Ramos (cell line): ENCODE data around the gene TRPV4.

ENCODE experiments used
- in situ Hi-C: fragments of 300-500 bp; cut with MboI; formaldehyde crosslinking; loops from one replicate; pipeline ENCODE4 v1.14.3; 2022; ENCODE audit warnings: low sequenced_read_pairs; ENCODE audit not compliant: unreplicated experiment

Gene TRPV4

DNA sequence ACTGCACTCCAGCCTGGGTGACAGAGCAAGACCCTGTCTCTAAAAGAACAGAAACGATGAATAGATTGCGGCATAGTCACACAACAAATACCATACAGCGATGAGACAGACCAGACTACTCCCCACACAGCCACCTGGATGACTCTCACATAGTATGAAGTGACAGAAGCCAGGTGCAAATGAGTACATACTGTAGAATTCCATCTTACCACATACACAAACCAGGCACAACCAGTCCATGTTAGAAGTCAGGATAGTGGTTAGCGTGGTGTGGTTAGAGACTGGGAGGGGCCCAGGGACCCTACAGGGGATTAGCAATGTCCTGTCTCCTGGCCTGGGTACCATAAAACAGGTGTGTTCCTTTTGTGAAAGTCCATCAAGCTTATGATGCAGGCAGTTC lies 65.7 kb downstream of the TRPV4 start:
- in situ Hi-C loops = no loop called here

DNA sequence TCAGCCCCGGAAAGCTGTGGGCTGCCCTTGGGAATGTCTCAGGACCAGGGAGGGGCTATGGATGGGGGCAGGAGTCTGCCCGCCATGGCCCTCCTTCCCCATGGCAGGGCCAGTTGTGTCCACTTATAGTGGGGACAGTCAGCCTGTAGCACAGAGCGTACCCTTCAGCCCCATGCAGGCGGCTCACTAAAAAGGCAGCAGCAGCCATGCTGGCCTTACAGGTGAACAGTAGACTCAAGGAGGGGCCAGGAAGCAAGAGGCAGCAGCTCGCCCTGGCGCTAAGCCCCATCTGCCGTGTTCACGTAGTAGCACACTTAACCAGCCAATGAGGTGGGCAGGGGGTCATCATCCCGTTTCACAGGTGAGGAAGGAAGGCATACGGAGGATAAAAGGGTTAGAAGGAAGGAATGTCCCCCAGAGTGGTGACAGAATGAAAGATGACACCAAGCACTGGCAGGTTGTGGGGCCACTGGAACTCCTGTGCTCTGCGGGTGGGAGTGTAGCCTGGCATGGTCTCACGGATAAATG lies 66.9 kb downstream of the TRPV4 start:
- in situ Hi-C loops = no loop called here

DNA sequence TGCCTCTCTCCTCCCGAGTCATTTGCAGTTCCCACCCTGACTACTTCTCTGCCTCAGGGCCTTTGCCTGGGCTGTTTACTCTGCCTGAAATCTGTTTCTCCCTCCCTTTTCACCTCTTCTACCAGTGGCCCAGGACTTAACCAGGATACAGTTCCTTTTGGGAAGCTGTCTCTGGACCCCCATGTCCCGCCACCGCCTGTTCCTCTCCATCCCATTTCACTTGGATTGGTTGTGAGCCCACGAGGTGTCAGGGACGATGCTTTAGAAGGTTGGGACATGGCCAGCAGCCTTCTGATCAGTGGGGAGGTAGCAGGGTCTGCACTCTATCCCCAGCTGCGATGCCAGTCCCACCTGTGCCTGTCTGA lies 67.8 kb downstream of the TRPV4 start:
- in situ Hi-C loops = no loop called here

DNA sequence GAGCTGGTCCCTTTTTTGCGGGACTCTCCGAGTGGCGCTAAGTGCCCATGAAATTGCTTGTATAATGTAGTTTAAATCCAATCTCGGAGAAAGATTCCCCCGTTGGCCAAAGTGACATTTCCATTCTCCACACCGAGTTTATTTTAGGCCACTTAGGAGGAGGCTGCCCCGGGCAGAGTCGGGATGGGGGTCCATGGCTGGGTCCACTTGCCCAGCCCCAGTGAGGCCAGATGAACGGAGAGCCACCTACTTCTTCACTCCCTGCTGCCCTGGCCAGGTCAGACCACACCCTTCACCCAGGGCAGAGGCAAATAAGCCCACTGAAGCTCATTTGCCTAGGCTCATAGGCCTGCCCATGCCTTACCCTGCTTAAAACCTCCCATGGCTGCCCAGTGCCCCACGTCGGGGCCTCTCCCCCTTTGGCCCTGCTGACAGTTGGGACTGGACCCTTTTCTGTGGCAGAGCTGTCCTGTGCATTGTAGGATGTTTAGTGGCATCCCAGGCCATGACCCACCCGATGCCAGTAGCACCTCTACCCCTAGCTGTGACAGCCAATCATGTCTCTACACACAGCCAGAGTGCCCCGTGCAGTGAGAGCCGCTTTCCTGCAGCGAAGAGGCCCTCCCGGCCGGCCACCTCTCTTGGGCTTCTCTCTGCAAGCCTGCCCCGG lies 68.3 kb downstream of the TRPV4 start:
- in situ Hi-C loops = no loop called here

DNA sequence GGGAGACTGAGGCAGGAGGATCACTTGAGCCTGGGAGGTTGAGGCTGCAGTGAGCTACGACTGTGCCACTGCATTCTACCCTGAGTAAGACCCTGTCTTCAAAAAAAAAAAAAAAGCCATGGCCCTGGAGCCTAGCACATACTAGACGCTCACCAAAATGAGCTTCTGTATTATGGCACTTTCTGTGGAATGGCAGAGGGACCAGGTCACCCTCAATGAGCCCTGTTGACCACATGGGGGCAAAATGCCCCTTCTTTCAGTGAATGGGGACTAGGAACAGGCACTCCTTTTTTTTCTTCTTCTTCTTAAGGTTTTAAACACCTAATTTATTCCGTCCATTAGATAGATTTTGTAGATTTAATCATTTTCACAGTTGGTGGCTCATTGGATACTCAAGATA lies 69.1 kb downstream of the TRPV4 start:
- in situ Hi-C loops = no loop called here

DNA sequence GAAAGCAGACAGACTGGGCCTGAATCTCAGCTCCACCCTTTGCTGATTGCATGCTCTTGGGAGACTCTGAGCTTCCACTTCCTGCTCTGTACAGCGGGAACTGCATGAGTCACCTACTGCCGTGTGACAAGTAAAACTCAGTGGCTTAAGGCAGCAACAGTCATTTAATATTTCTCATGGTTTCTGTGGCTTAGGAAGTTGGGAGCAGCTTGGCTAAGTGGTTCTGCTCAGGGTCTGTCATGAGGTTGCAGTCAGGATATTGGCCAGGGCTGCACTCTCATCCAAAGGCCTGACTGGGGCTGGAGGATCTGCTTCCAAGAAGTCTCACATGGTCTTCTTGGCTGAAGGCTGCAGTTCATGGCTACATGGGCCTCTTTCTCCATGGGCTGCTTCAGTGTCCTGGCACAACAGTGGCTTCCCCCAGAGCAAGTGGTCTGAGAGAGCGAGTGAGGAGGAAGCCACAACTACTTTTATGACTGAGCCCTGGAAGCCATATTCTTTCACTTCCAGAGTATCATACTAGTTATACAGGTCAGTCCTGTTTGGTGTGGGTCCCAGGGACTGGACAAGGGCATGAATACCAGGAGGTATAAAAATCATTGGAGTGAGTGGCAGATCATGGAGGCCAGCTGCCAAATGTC lies 69.9 kb downstream of the TRPV4 start:
- in situ Hi-C loops = no loop called here

DNA sequence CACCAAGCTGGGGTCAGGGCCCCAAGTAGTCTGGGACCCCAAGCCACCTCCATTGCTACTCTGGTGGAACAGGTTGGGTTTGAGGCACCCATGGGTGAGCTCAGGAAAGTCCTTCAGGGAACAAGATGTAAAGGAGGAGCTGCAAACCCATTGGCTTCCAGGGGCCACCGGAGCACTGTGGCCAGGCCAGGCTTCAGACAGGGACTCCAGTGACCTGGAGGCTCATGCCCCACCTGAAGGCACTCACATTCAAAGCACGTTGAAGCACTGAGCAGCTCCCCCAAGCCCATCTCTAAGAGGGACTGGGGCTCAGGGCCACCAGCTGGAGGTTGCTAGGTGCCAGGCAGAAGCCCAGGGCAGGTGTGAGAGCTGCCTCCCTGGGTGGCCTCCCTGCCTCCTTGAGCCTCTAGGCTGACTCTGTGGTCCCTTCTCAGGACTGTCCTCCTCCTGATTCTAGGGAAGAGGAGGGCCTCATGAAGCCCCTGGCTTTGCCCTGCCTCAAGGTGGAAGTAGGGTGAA lies 70.5 kb downstream of the TRPV4 start:
- in situ Hi-C loops = no loop called here

DNA sequence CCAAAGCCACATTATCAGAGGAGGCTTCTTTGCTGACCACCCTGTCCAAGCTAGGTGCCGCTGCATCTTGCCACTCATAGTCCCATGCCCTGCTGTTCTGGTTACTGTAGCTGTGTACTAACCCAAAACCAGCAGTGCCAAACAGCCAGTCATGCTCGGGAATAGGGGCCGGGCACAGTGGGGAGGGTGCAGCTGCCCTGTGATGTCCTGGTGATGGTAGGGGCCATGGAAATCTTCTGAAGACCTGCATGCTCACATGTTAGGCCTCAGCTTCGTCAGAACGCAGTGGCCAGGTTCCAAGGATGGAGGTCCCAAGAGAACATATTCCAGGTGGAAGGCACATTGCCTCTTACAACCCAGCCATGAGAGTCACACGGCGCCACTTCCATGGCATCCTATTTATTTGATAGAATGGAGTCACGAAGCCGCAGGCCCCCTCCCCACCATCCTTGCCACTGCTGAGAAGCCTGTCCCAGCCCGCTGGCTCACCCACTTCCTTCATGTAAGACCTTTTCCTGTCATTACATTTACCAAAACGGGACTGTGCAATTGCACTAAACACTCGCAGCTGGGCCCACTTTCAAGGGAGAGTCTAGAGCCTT lies 71.0 kb downstream of the TRPV4 start:
- in situ Hi-C loops = no loop called here

DNA sequence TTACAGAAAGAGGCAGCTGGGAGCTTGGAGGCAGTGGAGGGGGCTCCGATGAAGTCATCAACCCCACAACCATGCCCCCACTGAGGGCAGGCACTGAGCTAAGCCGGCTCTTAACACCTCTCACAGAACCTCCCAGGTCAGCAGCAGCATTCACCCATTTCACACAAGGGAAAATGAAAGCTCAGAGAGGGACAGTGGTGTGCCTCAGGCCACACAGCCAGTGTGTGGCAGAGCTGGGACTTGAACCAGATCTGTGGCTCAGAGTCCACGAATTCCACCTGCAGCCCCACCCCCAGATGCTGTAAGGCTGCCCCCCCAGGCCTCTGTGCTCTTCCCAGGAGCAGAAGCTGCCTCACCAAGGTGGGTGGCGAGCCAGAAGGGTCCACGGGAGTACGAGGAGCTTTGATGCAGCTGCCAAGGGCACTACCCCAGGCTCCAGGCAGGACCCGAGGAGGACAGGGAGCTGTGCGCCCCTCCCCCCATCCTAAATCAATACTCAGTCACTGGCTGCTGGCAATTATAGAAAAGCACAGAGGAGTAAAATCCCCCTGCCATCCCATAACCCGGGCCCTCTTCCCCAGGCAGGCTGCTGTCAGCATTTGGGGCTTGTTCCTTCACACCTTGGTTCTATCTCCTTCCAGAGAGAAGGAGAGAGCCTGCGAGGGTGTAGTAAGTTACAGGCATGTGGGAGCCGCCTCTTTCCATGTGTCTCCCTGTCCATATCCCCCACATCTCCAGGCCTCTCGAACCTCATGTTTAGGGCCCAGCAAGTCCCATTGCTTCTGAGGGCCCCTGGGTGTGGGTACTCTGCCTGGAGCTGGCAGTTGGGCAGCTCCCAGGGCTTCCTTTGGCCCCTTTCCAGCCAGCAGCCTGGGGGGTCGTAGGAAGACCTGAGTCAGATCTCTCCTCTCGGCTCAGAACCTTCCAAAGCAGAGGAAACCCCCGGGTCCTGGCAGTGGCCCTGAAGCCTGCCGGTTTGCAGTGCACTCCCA lies 72.0 kb downstream of the TRPV4 start:
- in situ Hi-C loops = no loop called here

DNA sequence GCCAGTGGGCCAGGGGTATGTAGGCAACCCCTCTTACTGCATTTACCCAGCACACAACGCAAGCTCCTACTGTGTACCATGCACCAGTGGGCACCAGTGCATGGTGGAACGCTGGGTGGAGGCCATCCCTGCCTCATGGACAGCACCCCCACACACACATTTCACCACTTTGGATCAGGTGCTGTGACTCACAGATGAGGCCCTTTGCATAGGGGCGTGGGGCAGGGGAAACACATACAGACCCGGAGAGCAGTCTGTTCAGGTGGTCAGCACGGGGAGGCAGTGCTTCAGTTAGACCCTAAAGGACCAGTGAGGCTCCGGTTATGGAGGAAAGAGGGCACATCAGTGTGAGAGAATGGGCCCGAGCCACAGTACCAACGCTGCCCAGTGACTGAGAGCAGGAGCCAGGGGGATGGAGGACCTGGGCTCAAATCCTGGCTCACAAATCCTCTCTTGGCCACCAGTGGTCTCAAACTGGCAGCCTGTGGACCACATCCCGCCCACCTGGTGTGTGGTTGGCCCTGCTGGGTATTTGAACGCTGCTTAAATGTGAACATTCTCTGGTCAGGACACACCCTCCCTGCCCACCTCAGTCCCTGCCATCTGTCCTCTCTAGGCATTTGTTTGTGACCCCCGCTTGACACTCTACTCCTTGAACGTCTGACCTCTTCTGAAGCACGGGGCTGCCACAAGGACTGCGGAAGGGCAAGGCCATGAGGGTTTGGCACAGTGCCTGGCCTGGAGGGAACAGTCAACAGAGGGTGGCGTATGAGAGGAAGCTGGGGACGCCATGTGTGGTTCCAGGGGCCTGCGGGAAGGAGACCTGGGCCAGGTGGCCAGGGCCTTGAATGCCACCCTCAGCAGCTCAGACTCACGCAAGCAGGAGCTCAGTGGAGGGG lies 72.9 kb downstream of the TRPV4 start:
- in situ Hi-C loops = no loop called here

DNA sequence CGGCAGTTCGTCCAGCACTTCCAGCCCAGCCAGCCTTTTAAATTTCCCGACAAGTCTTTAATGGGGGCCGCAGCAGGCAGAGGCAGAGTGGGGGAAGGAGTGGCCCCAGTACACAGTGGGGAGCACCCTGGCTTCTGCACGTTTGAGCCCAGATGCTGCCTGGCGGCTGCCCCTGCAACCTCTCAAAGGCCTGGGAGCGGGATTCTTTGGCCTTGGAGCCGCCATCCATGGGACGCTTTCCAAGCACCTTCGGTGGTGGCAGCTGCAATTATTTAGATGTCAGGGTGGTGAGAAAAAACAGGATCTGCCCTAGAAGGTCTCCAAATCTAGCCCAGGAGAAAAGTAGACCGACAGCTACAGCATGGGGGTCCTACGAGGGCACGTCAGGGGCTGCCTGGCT lies 73.6 kb downstream of the TRPV4 start:
- in situ Hi-C loops = no loop called here

DNA sequence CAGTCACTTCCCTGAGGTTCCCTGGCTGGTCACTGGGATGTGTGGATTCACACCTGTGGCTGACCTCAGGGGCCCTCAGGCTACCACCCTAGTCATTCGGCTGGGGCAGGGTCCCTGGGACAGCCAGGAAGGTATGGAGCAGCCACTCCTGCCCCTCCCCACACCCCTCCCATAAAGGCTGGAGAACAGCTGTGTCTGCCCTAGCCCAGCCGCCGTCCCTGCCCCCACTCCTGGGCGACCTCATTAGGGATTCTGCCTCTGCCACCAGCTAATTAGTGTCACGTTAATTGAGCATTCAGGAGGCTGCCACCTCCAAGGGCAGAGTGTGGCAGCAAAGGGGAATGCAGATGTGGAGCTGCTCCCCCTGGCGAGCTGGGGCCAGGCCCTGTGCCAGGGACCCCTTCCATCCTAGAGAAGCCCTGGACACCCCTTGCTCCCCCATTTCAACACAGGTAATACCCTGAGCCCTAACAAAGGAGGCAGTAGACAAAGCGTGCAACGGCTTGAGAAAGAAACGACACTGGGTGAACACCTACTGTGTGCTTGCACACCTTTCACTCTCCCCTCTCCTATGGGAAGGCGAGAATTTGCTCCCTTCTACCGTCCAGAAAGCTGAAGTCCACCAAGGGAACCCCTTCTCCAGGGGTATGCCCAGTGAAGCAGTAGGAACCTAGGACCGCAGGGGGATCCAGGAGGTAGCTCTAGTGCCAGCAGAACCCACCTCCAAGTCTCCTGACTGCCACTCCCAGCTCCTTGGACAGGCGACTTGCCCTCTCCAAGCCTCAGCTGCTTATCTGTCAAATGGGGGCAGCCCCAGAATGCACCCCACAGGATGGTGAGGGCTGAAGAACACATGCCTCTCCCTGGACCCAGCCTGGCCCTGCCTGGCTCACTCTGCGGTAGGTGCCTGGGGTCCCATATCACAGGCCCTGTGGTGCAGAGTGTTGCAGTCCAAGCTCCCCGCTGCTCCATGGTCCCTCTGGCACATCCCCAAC lies 74.5 kb downstream of the TRPV4 start:
- in situ Hi-C loops = no loop called here

DNA sequence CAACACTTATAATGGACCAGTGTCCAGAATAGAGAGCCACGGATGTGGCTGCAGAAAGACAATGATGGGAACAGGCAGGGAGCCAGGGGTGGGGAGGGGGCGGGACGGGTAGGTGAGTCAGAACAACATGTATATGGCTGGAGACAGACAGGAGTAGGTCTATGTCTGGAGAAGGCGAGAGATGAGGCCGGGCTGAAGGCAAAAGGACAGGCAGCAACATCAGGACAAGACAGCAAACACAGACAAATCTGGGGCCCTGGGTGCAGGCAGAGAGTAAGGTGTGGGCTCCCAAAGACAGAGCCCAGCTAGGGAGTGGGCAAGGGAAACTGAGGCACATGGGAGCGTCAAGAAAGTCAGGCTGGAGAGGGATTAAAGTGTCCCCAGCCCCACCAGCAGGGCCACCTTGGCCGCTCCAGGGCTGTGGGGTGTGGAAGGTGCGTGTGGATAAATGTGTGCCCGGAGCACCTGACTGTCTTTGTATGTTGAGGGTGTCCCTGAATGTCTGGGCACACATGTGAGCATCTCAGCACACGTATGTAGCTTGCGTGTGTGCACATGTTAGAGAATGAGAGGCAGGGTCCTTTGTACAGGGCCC lies 75.4 kb downstream of the TRPV4 start:
- in situ Hi-C loops = no loop called here

DNA sequence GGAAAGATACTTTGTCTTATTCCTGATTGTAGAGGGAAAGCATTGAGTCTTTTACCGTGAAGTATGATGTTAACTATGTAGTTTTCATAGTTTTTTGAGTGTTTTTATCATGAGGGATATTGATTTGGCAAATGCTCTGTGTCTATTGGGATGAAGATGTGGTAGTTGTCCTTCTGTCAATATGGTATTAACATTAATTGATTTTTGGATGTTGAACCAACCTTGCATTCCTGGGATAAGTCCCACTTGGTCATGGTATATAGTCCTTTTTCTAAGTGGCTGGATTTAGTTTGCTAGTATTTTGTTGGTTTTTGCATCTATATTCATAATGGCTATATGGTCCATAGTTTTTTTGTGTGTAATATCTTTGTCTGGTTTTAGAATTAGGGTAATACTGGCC lies 76.7 kb downstream of the TRPV4 start:
- in situ Hi-C loops = no loop called here

DNA sequence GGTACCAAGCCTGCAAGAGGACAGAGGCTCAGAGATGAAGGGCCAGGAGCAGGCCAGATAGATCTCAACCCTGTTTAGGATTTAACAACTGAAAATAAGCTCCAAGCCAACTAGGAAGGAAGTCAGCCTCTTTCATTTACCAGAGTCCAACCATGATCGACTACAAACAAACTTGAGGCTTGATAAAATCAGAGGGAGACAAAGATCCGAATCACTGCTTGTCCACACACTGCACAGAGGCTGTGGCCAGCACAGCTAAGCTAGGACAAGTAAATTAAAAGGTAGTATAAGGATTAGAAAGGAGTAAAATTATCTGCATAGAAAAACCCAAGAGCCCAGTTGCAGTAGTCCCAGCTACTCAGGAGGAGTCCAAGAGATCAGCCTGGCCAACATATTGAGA lies 79.2 kb downstream of the TRPV4 start:
- in situ Hi-C loops = no loop called here

DNA sequence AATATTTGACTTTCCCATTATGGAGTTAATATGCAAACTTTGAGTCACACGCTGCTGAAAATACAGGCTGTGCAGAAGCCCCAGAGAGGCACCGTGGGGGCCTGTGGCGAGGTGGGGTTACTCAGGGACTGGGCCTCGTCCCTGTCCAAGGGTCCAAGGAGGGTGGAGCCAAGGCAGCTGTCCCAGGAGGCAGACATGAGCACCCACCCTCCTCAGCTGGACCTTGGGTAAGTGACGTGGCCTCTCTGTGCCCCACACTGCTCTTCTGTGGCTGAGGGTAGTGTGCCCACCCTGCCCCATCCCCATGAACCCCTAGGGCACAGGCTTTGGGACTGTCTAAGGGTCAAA lies 80.2 kb downstream of the TRPV4 start:
- in situ Hi-C loops = no loop called here

DNA sequence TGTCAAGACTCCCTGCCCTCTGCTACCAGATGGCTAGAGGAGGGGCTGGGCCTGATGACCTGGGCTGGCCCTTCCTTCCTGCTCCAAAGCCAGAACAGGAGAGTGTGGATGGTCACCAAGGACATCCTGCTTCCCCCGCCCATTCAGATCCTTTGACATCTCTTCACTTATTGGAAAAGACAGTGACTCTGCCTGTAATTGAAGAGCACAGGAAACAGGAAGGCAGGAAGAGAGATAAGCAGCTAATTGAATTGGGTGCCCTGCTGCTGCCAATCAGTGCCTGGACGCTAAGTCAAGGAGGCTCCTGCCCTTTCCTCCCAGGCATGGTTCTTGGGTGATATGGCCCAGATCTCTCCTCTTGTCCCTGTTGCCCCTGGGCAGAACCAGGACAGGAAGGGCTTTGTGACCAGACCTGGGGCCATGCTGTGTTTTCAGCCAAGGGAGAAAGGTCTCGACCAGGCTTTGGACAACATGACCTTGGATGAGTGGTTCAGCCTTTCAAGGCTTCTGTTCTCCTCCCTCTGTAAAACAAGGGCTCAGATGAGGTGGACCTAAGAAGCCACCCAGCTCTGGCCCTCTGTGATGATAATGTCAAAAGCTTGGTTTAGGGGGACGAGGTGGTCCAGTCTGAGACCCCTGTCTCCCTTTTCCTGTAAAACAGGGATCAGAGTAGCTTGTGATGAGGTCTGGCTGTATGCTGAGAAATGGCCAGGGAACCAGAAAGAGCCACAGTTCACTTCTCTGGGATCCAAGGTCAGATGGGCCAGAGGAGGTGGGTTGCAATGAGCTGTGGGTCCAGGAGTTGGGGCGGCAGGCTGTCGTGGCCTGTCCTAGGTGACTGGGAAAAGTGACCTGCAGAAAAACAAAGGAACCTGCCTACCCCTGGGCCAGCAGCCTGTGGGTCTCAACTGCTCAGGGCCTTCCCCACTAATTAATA lies 80.8 kb downstream of the TRPV4 start:
- in situ Hi-C loops = no loop called here
